ENCODE results near the gene PCLAF. TPM values are rescaled to one million over a fixed set of nuclear protein-coding genes. Genes with fewer than 3 reads are reported as not detected.

The PCLAF gene
- total and polyA plus RNA-seq, 2 of the 13 experiments (the other 11 are each of a cell fraction or from before 2014, with no cell fraction given): 98.6 to 98.9 TPM

GRCh38 chr15:64400583-64400982, 19.3 kb upstream of the PCLAF start:
- Histone ChIP-seq H3K27me3 (ENCODE audit: control insufficient read depth in 1 of 2, insufficient read depth in 2 of 2, low read length in 2 of 2) (no peaks in the 10 kb centered on the region), H3K9ac (ENCODE audit: insufficient read depth, low read depth, low read length) (no peak overlapping the region), H3K4me2 (ENCODE audit: low read depth, low read length) (no peak overlapping the region), H4K20me1 (ENCODE audit: insufficient read depth, low read length) (no peaks in the 10 kb centered on the region), H3K27ac (ENCODE audit: extremely low read length, insufficient read depth, low read length) (no peak overlapping the region), H3K79me2 (ENCODE audit: insufficient read depth, low read length) (no peaks in the 10 kb centered on the region), H3K4me3 (replicated peaks in 1 of 3; ENCODE audit: insufficient read depth in 1 of 3, low read depth in 2 of 3, low read length in 3 of 3) (no peak overlapping the region), H2AFZ (ENCODE audit: low read length) (no peak overlapping the region), H3K36me3 (replicated peaks in 1 of 2; ENCODE audit: control insufficient read depth in 1 of 2, insufficient read depth in 2 of 2, low read length in 2 of 2) (peaks cover 5 to 40% of the 10 kb centered on the region in 2 experiments), H3K4me1 (ENCODE audit: insufficient read depth, low read length) (peaks cover 10% of the 10 kb centered on the region; the same call in 1 of the 2 replicates), H3K9me3 (ENCODE audit: low read length) (no peaks in the 10 kb centered on the region)
- CTCF ChIA-PET (ENCODE audit: low intra/inter-chr PET ratio, low total read pairs): no interaction called here
- no TSS peak for BruUV-seq (replicated peaks)
- 98% methylated on average over 2 of the region's 2 CpGs for WGBS (ENCODE audit: low lambda C conversion rate)
- no peak for ATAC-seq
- intact Hi-C loops (cut with micrococcal nuclease; ENCODE audit: unreplicated experiment) (no loop called here), in situ Hi-C loops (cut with HindIII; ENCODE audit: extremely low pct_ligation_motif_present, low pct_unique_long_range_greater_than_20kb) (no loop called here)
- FAIRE-seq: no peak
- no peak for DNase-seq (ENCODE audit: low spot score)
- TF ChIP-seq, protein P1, sequence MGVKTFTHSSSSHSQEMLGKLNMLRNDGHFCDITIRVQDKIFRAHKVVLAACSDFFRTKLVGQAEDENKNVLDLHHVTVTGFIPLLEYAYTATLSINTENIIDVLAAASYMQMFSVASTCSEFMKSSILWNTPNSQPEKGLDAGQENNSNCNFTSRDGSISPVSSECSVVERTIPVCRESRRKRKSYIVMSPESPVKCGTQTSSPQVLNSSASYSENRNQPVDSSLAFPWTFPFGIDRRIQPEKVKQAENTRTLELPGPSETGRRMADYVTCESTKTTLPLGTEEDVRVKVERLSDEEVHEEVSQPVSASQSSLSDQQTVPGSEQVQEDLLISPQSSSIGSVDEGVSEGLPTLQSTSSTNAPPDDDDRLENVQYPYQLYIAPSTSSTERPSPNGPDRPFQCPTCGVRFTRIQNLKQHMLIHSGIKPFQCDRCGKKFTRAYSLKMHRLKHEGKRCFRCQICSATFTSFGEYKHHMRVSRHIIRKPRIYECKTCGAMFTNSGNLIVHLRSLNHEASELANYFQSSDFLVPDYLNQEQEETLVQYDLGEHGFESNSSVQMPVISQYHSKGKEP (CRISPR knock-in tag; IDR thresholded peaks at IDR 0.05): no peak
- no peak for TF ChIP-seq NBN (conservative IDR thresholded peaks at IDR 0.05)
- POLR2A ChIA-PET: no interaction called here

- FAIRE-seq (no peak), DNase-seq (ENCODE audit: low spot score) (no peak), ATAC-seq (no peak)
- CTCF ChIA-PET (ENCODE audit: low intra/inter-chr PET ratio, low total read pairs): no interaction called here
- Histone ChIP-seq H3K4me1 (ENCODE audit: insufficient read depth, low read length) (no peaks in the 10 kb centered on the region), H3K27ac (ENCODE audit: extremely low read length, insufficient read depth, low read length) (no peak overlapping the region), H4K20me1 (ENCODE audit: insufficient read depth, low read length) (no peaks in the 10 kb centered on the region; the same call in 1 of the 2 replicates), H2AFZ (ENCODE audit: low read length) (no peak overlapping the region), H3K9ac (ENCODE audit: insufficient read depth, low read depth, low read length) (no peak overlapping the region), H3K9me3 (ENCODE audit: low read length) (no peaks in the 10 kb centered on the region), H3K27me3 (ENCODE audit: control insufficient read depth in 1 of 2, insufficient read depth in 2 of 2, low read length in 2 of 2) (no peaks in the 10 kb centered on the region), H3K4me2 (ENCODE audit: low read depth, low read length) (no peak overlapping the region), H3K4me3 (replicated peaks in 1 of 3; ENCODE audit: insufficient read depth in 1 of 3, low read depth in 2 of 3, low read length in 3 of 3) (no peak overlapping the region), H3K36me3 (replicated peaks in 1 of 2; ENCODE audit: control insufficient read depth in 1 of 2, insufficient read depth in 2 of 2, low read length in 2 of 2) (peaks cover 5 to 50% of the 10 kb centered on the region in 2 experiments), H3K79me2 (ENCODE audit: insufficient read depth, low read length) (no peaks in the 10 kb centered on the region)
- intact Hi-C loops (cut with micrococcal nuclease; ENCODE audit: unreplicated experiment) (no loop called here), in situ Hi-C loops (cut with HindIII; ENCODE audit: extremely low pct_ligation_motif_present, low pct_unique_long_range_greater_than_20kb) (no loop called here)
- TF ChIP-seq ZNF335 (CRISPR knock-in tag; IDR thresholded peaks at IDR 0.05): no peak
- no TSS peak for BruUV-seq (replicated peaks)
- 98% methylated on average over 2 of the region's 2 CpGs for WGBS (ENCODE audit: low lambda C conversion rate)
- POLR2A ChIA-PET: interaction anchor here (0.6 to 0.9 kb wide), 2 partner anchors 11 to 252 kb away, joined by 3 read pairs; partner anchors contain the start of gene TRIP4
These were observed 17.3 kb upstream of the PCLAF start for GRCh38 chr15:64398575-64398974.

All from HepG2 (cell line).